ENCODE data around the gene PQBP1. TPM values are rescaled to one million over a fixed set of nuclear protein-coding genes. Genes with fewer than 3 reads are reported as not detected.
A peak's percentile ranks its signal among the peaks of the same experiment; 100 is the strongest.

The PQBP1 gene
- total RNA-seq, 1 donor from 2014 or later, result 108 TPM

DNA sequence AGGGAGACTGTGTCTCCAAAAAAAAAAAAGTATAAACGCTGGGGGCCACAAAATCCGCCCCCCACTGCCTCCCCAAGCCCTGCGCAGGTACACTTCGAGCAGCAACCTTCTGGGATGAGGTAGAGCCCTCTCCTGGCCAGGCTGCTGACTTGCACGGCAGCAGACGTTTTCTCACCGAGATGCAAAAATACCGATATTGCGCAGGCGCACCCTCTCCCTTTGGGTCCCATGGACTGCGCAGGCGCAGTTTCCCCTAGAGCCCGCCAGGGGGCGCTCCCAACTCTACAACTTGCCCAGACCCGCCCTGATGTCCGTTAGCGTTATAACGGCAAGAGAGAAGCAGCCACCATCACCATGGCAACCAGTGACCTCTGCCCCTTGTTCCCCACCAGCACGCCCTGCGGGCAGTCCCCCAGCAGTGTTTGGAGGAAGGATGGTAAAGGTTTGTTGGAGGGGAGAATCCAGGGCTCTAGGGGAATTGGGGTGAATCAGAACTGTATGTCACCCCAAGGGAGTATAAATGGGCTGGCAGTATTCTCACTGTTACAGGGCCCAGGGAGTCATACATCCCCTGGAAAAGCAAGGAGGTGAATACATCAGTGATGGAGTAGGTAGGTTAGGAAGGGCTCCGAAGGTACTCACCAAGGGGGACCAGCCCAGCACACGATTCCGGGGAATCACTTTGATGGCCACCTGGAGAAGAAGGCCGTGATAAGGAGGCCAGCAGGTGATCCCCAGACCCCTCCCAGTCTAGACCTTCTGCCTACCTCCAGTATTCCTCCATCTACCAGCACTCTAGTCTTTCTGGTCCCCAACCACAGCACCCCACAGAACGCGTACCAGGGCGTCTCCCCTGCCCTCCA, 19.6 kb downstream of the PQBP1 start:
- TF ChIP-seq, protein P1, sequence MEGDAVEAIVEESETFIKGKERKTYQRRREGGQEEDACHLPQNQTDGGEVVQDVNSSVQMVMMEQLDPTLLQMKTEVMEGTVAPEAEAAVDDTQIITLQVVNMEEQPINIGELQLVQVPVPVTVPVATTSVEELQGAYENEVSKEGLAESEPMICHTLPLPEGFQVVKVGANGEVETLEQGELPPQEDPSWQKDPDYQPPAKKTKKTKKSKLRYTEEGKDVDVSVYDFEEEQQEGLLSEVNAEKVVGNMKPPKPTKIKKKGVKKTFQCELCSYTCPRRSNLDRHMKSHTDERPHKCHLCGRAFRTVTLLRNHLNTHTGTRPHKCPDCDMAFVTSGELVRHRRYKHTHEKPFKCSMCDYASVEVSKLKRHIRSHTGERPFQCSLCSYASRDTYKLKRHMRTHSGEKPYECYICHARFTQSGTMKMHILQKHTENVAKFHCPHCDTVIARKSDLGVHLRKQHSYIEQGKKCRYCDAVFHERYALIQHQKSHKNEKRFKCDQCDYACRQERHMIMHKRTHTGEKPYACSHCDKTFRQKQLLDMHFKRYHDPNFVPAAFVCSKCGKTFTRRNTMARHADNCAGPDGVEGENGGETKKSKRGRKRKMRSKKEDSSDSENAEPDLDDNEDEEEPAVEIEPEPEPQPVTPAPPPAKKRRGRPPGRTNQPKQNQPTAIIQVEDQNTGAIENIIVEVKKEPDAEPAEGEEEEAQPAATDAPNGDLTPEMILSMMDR (IDR thresholded peaks at IDR 0.05; ENCODE audit: insufficient read depth, low read length, severe bottlenecking), result peak; percentile 89
- Histone ChIP-seq H3K27me3 (ENCODE audit: control insufficient read depth, insufficient read depth, low read length) (no peaks in the 10 kb centered on the region), H3K4me3 (ENCODE audit: low read depth, low read length) (peak overlapping the region; percentile 56), H3K36me3 (ENCODE audit: control insufficient read depth, insufficient read depth, low read length) (peaks cover 3% of the 10 kb centered on the region)
- no peak for FAIRE-seq
- peak; percentile 79 for DNase-seq (ENCODE audit: low read depth)

DNA sequence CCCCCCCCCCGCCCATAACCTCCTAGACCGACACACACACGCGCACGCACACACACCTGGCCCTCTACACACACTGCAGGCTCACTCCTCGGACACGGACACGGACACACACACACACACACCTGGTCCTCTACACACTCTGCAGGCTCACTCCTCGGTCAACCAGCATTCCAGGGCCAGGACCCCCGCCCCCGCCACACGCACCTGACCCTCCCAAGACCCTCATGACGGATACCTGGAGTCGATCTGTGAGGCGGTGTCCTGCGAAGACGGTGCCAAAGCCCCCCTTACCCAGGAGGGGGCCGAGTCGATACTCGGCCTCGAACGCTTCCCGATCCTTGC, 20.5 kb downstream of the PQBP1 start:
- DNase-seq (ENCODE audit: low read depth), result no peak

DNA sequence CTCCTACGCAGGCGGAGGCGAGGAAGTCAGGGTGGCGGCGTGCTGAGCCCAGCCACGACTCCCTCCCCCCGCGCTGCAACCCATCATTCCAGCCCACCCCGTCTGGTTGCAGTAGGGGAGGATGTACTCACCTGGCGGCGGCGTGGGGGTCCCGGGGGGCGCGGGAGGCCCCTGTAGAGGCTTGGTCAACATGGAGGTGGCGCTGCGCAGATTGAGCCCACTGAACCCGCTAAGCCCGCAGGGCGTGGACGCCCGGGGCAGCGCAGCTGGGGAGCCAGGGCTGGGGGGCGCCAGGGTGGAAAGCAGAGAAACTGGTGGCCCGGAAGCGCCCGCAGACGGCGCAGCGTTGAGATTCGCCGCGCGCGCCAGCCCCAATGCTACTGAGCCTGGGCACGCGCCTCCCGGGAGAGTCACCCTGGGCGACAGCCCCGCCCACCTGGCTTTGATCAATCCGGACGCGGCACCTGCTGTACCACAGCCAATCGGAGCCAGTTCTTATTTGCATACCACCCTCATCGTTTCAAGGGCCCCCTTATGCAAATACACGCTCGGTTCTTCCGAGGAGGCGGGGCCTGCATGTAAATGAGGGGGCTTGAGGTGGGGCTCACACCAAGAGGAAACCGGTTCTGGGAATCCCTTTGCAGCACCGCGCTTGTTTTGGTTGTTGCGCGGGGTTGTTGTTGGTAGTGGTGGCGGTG, 21.1 kb downstream of the PQBP1 start, which contains the start of gene PIM2:
PIM2 (minus strand) TSS at position 382 of the 698 bp plus-strand sequence; CDS start at position 192, 190 bp downstream.
- peak; percentile 84 for DNase-seq (ENCODE audit: low read depth)

More for the DNA sequence above, 20.5 kb downstream of the PQBP1 start:
- FAIRE-seq, result no peak
- H3K36me3 ChIP-seq (ENCODE audit: control insufficient read depth, insufficient read depth, low read length), result peaks cover 4% of the 10 kb centered on the region
- TF ChIP-seq, protein P1 (IDR thresholded peaks at IDR 0.05; ENCODE audit: insufficient read depth, low read length, severe bottlenecking), result no peak
- peak overlapping the region; percentile 56 for H3K4me3 ChIP-seq (ENCODE audit: low read depth, low read length)
- H3K27me3 ChIP-seq (ENCODE audit: control insufficient read depth, insufficient read depth, low read length), result no peaks in the 10 kb centered on the region

DNA sequence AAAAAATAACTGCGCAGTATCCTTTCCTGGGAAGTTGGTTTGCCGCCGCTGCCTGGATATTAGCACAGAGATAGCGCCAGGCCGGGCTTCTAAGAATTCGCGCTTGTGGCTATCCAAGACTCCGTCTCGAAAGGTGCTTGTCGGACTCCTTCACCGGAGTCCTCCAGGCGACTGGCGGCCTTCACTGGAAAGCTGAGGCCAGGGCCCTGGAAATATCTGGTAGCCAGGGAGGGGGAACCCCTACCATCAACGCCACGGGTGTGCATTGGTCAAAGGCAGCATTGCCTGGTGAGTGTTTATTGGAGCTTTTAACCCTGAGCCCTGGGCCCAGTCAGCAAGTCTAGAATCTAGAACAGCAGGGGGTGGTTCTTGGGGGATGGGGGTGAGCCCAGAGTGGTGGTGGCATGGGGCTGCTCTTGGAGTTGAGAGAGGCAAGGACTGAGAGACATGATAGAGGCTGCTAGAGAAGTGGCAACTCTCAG, 21.7 kb downstream of the PQBP1 start:
- DNase-seq (ENCODE audit: low read depth), result no peak
- TF ChIP-seq, protein P1 (IDR thresholded peaks at IDR 0.05; ENCODE audit: insufficient read depth, low read length, severe bottlenecking), result no peak
- no peak for FAIRE-seq
- H3K36me3 ChIP-seq (ENCODE audit: control insufficient read depth, insufficient read depth, low read length), result peaks cover 6% of the 10 kb centered on the region
- H3K27me3 ChIP-seq (ENCODE audit: control insufficient read depth, insufficient read depth, low read length), result no peaks in the 10 kb centered on the region
- peak overlapping the region; percentile 56 for H3K4me3 ChIP-seq (ENCODE audit: low read depth, low read length)

More for the DNA sequence above, 21.1 kb downstream of the PQBP1 start, which contains the start of gene PIM2:
- H3K36me3 ChIP-seq (ENCODE audit: control insufficient read depth, insufficient read depth, low read length), result peaks cover 6% of the 10 kb centered on the region
- TF ChIP-seq, protein P1 (IDR thresholded peaks at IDR 0.05; ENCODE audit: insufficient read depth, low read length, severe bottlenecking), result no peak
- H3K27me3 ChIP-seq (ENCODE audit: control insufficient read depth, insufficient read depth, low read length), result no peaks in the 10 kb centered on the region
- FAIRE-seq, result no peak
- H3K4me3 ChIP-seq (ENCODE audit: low read depth, low read length), result peak within 1 kb of the TSS; percentile 56

DNA sequence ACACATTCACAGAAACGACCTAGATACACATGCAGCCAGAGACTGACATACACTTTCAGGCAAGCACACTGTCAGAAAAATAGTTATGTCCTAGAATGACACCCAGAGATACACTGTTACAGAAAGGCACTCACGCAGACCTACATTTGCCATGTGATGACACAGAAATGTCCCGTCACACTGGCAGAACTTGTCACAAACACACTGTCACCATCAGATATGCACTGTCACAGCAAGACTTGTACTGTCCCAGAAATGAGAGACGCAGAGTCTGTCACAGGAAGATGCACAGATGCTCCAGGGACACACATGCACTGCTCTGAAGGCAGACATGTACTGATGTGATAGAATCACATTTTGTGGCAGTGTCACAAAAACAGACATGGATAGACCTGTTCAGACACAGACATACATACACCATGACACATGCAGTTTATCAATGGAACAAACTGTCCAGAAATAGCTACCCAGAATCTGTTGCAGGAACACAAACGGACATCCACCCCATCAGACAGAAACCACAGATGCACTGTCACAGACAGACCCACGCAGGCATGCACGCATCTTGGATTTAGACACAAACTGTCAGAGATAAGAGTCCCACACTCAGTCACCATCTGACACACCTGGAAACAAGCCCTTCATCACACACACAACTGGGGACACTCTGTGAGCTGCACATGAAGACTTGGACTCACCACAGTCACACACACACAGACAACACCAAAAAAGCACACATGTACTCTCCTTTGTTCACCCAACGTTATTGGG, 22.4 kb downstream of the PQBP1 start:
- H3K36me3 ChIP-seq (ENCODE audit: control insufficient read depth, insufficient read depth, low read length), result peaks cover 6% of the 10 kb centered on the region
- H3K4me3 ChIP-seq (ENCODE audit: low read depth, low read length), result no peak overlapping the region
- H3K27me3 ChIP-seq (ENCODE audit: control insufficient read depth, insufficient read depth, low read length), result no peaks in the 10 kb centered on the region
- FAIRE-seq (peak; percentile 94), DNase-seq (ENCODE audit: low read depth) (no peak)
- TF ChIP-seq, protein P1 (IDR thresholded peaks at IDR 0.05; ENCODE audit: insufficient read depth, low read length, severe bottlenecking), result no peak
